ENCODE results near the gene DNAH5. TPM values are rescaled to one million over a fixed set of nuclear protein-coding genes. Genes with fewer than 3 reads are reported as not detected.

Gene DNAH5
- total RNA-seq, 1 donor: 1.3 TPM

DNA sequence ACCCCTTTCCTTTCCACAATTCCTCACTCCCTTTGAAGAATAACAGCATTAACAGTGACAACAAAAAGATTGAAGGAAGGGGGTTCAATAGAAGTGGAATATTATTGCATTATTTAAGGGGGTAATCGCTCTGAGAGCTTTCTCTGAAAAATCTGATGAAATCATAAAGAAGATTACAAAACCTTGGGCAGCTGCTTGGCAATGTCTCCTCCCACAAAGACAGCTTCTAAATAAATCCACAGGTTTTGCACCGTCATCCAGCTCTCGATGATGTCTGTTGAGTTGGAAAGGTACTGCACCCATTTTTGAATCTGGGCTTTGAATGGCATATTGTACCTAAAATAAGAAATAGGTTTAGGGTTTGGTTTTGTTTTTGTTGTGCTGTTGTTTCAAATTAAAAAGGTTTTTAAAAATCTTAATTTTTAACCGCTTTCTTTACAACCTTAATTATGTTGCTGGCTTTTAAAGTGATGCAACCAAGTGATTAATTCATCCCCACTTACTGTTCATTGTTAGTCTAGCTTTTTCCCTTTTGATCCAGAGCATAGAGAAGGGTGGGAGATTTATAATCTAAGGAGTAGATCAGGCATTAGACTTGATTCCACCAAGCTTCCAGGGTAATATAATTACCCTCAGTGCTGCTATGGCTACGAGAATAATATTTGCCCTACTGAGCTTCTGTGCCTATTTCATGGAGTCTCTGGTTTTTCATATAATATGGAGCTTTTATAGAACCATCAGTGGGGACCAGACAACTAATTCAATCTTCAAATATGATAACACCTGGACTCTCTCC lies 85.0 kb downstream of the DNAH5 start:
- no peak overlapping the region for H3K4me3 ChIP-seq (ENCODE audit: low read depth, low read length)
- TF ChIP-seq, protein P1, sequence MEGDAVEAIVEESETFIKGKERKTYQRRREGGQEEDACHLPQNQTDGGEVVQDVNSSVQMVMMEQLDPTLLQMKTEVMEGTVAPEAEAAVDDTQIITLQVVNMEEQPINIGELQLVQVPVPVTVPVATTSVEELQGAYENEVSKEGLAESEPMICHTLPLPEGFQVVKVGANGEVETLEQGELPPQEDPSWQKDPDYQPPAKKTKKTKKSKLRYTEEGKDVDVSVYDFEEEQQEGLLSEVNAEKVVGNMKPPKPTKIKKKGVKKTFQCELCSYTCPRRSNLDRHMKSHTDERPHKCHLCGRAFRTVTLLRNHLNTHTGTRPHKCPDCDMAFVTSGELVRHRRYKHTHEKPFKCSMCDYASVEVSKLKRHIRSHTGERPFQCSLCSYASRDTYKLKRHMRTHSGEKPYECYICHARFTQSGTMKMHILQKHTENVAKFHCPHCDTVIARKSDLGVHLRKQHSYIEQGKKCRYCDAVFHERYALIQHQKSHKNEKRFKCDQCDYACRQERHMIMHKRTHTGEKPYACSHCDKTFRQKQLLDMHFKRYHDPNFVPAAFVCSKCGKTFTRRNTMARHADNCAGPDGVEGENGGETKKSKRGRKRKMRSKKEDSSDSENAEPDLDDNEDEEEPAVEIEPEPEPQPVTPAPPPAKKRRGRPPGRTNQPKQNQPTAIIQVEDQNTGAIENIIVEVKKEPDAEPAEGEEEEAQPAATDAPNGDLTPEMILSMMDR (IDR thresholded peaks at IDR 0.05; ENCODE audit: insufficient read depth, low read depth, low read length): no peak
- no peak for DNase-seq (ENCODE audit: low read depth)

DNA sequence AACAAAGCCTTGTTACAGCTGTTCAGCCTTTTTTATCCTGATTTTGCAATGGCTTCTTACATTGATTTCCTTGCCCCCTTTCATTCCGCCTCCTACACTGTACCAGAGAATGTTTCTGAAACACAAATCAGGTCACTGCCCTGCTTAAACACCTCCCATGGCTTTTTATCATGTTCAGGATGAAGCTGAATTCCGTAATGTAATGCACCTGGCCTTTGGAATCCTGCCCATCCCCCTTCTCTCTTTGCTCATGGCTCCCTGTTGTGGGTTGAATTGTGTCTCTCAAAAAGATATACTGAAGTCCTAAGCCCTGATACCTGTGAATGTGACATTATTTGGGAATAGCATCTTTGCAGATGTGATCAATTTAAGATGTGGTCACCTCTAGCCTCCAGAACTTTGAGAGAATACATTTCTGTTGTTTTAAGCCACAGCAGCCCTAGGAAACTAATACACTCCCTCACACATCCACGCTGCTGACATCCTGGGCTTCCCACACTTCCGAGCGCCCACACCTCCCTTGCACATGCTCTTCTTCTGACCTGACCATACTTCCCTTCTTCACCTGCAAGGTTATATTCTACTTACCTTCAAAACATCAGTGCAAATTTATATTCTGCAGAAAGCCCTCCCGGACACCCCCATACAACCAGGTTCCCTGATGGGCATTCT lies 101.2 kb downstream of the DNAH5 start:
- no peak overlapping the region for H3K4me3 ChIP-seq (ENCODE audit: low read depth, low read length)
- TF ChIP-seq, protein P1 (IDR thresholded peaks at IDR 0.05; ENCODE audit: insufficient read depth, low read depth, low read length): no peak
- DNase-seq (ENCODE audit: low read depth): no peak

DNA sequence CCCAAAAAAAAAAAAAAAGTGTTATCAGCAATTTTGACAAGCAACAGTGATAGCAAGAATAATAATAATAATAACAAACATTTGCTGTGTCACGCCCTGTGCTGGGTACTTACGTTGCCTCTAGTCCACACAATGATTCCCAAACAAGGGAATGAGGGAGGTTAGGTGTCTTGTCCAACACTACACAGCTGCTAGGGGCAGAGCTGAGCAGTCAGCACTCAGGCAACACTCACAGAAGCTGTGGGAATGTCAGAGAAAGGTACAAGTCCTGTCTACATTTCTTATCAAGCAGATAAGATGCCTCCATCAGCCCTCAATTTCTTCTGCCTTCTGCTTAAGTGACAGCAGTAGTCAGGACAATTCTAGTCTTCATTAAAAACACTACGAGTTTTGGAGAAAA lies 111.0 kb downstream of the DNAH5 start:
- TF ChIP-seq, protein P1 (IDR thresholded peaks at IDR 0.05; ENCODE audit: insufficient read depth, low read depth, low read length): no peak
- DNase-seq (ENCODE audit: low read depth): no peak

DNA sequence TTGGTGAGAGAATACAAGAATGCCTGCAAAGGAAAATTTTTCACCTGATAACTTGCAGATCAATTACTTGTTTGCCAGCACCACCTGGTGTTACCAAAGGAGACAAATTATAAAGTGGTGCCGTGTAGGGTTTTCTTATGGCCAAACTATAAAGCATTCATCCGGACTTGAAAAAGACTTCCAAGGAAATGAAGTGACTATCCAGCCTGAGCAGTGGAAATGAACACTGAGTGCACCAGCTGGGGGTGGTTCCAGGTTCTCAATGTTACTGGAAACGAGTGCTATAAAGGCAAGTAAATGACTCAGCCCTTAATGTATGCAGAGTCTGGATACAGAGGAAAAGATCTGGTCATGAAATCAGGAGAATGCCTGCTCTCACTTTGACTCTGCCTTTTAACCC lies 113.1 kb downstream of the DNAH5 start:
- H3K4me3 ChIP-seq (ENCODE audit: low read depth, low read length): no peak overlapping the region
- no peak for DNase-seq (ENCODE audit: low read depth)
- TF ChIP-seq, protein P1 (IDR thresholded peaks at IDR 0.05; ENCODE audit: insufficient read depth, low read depth, low read length): no peak

More for the DNA sequence above, 111.0 kb downstream of the DNAH5 start:
- H3K4me3 ChIP-seq (ENCODE audit: low read depth, low read length): no peak overlapping the region

DNA sequence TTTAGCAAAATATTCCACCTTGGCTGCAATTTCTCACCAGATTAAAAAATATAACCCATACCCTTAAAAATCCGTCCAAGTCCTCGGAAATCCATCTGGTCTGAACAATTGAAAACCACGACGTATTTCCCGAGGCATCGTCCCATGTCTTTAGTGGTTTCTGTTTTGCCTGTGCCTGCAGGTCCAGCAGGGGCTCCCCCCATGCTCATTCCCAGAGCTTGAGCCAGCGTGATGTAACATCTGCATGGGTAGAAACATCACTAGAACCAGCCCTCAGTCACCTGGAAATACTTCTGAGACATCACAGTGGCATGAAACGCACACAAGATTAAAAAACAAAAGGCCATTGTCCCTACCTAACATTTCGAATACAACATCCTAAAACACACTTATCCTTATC lies 114.0 kb downstream of the DNAH5 start:
- no peak for DNase-seq (ENCODE audit: low read depth)
- no peak overlapping the region for H3K4me3 ChIP-seq (ENCODE audit: low read depth, low read length)
- TF ChIP-seq, protein P1 (IDR thresholded peaks at IDR 0.05; ENCODE audit: insufficient read depth, low read depth, low read length): no peak

DNA sequence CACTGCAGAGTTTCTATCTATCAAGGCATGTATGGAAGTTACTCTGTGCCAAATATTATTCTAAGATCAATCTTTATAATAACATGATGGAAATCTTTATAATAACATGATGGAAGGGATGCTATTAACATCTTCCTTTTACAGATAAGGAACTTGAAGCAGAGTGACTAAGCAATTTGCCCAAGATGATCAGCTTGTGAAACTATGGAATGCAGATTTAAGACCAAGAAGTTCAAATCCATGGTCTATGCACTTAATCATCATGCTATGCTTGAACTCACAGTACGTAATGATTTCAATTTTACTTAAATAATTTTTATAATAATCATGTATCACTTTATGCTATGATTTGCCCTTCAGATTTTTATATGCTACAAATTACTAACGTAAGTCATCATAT lies 123.1 kb downstream of the DNAH5 start:
- no peak for DNase-seq (ENCODE audit: low read depth)
- TF ChIP-seq, protein P1 (IDR thresholded peaks at IDR 0.05; ENCODE audit: insufficient read depth, low read depth, low read length): no peak
- H3K4me3 ChIP-seq (ENCODE audit: low read depth, low read length): no peak overlapping the region
